Endothelial cell of umbilical vein (primary cell): Measurements from ENCODE around the gene EXD3. TPM values are rescaled to one million over a fixed set of nuclear protein-coding genes. Genes with fewer than 3 reads are reported as not detected.

ENCODE experiments used
- BruUV-seq: library from RNA; stranded (reverse); fragments of 400-500 nt; replicated peaks from 2 replicates; lab custom pipeline; 2021; lab: Mats Ljungman, UMichigan
- CTCF ChIA-PET: fragments of 300-600, 350-600 bp; sonication (Branson Sonifier 250); formaldehyde crosslinking; loops from one replicate; lab custom pipeline; 2021; ENCODE audit warnings: antibody characterized with exemption, inconsistent platforms; lab: Charles Lee
- POLR2A ChIA-PET: fragments of 300-600, 350-600 bp; sonication (Branson Sonifier 250); formaldehyde crosslinking; loops from one replicate; lab custom pipeline; 2021; ENCODE audit warnings: antibody characterized with exemption, inconsistent platforms; lab: Charles Lee
- DNase-seq: peaks from one replicate; pipeline ENCODE4 v3.0.0-alpha.2; 2011; ENCODE audit warnings: low read depth, low spot score
- FAIRE-seq: peaks from 2 replicates; lab custom pipeline; 2011; peaks lifted over from hg19 to GRCh38; lab: Jason Lieb, UNC
- H2AFZ ChIP-seq: 2 replicates; pipeline ENCODE4 v1.6.0; 2012; ENCODE audit warnings: low read depth, low read length, control low read depth, inconsistent platforms
- H3K27ac ChIP-seq: 2 replicates; pipeline ENCODE4 v1.5.1; 2011; ENCODE audit warnings: low read depth, mild to moderate bottlenecking, control low read depth, low read length, moderate library complexity; ENCODE audit not compliant: insufficient read depth
- H3K27me3 ChIP-seq, 2 experiments: 2 replicates each; pipeline versions ENCODE4 v1.6.0 to v1.6.1; 2011; ENCODE audit warnings: low read length in 2 of 2, mixed read lengths in 1 of 2; ENCODE audit not compliant: control insufficient read depth in 2 of 2, insufficient read depth in 2 of 2
- H3K36me3 ChIP-seq, 2 experiments: 2 replicates in 1 of 2; 3 replicates in 1 of 2; pipeline ENCODE4 v1.5.1; 2011; ENCODE audit warnings: low read length in 2 of 2, mild to moderate bottlenecking in 1 of 2, moderate library complexity in 1 of 2; ENCODE audit not compliant: control insufficient read depth in 2 of 2, insufficient read depth in 2 of 2; ENCODE audit errors: extremely low read depth in 1 of 2
- H3K4me1 ChIP-seq: 3 replicates; pipeline ENCODE4 v1.5.1; 2011; ENCODE audit warnings: mild to moderate bottlenecking, low read length; ENCODE audit not compliant: control insufficient read depth, insufficient read depth; ENCODE audit errors: extremely low read depth
- H3K4me2 ChIP-seq: 2 replicates; pipeline ENCODE4 v1.6.1; 2011; ENCODE audit warnings: low read length, control low read depth, mixed read lengths; ENCODE audit not compliant: insufficient read depth
- H3K4me3 ChIP-seq, 3 experiments: fragments of 200-600 bp in 1 of 3; sonication (generic), shearing (Covaris generic) in 1 of 3; replicated peaks in 1 of 3; 2 replicates each; pipeline ENCODE4 v1.5.1; 2011 to 2016; ENCODE audit warnings: control low read depth in 3 of 3, low read length in 3 of 3, mild to moderate bottlenecking in 2 of 3, inconsistent platforms in 1 of 3, low read depth in 1 of 3, moderate library complexity in 1 of 3; ENCODE audit not compliant: insufficient read depth in 1 of 3
- H3K79me2 ChIP-seq: 2 replicates; pipeline ENCODE4 v1.6.0; 2012; ENCODE audit warnings: low read length, inconsistent platforms; ENCODE audit not compliant: control insufficient read depth, insufficient read depth
- H3K9ac ChIP-seq: replicated peaks from 2 replicates; pipeline ENCODE3; 2011; ENCODE audit warnings: low read length, control low read depth; ENCODE audit not compliant: insufficient read depth; ENCODE audit errors: extremely low read depth
- H3K9me1 ChIP-seq: replicated peaks from 3 replicates; pipeline ENCODE4 v1.6.0; 2011; ENCODE audit warnings: mild to moderate bottlenecking, low read length; ENCODE audit not compliant: control insufficient read depth, insufficient read depth; ENCODE audit errors: extremely low read depth
- H3K9me3 ChIP-seq: replicated peaks from 2 replicates; pipeline ENCODE4 v1.5.1; 2012; ENCODE audit warnings: low read length, inconsistent platforms; ENCODE audit not compliant: control insufficient read depth, insufficient read depth
- H4K20me1 ChIP-seq: replicated peaks from 2 replicates; pipeline ENCODE3; 2011; ENCODE audit warnings: mild to moderate bottlenecking, low read length; ENCODE audit not compliant: control insufficient read depth, insufficient read depth; ENCODE audit errors: extremely low read depth
- EZH2 ChIP-seq: IDR thresholded peaks from 2 replicates; pipeline ENCODE4 v1.6.1; 2012; ENCODE audit warnings: borderline replicate concordance, low read depth, mild to moderate bottlenecking, moderate library complexity, low read length, inconsistent platforms; ENCODE audit not compliant: severe bottlenecking
- FOS ChIP-seq: IDR thresholded peaks from 2 replicates; pipeline ENCODE4 v1.6.1; 2011; ENCODE audit warnings: mild to moderate bottlenecking, low read length, moderate library complexity, borderline replicate concordance; ENCODE audit not compliant: insufficient read depth
- GATA2 ChIP-seq: IDR thresholded peaks from 2 replicates; pipeline ENCODE4 v1.7.0; 2011; ENCODE audit warnings: low read depth, mild to moderate bottlenecking, moderate library complexity, mixed read lengths, low read length; ENCODE audit not compliant: insufficient read length, insufficient read depth
- JUN ChIP-seq: IDR thresholded peaks from 2 replicates; pipeline ENCODE4 v1.6.1; 2011; ENCODE audit warnings: borderline replicate concordance, low read depth; ENCODE audit not compliant: insufficient read length, insufficient read depth
- MAX ChIP-seq: IDR thresholded peaks from 2 replicates; pipeline ENCODE4 v1.6.1; 2011; ENCODE audit not compliant: insufficient read depth, insufficient read length
- MYC ChIP-seq: IDR thresholded peaks from one replicate; pipeline ENCODE4 v1.6.1; 2011; ENCODE audit warnings: mild to moderate bottlenecking, low read depth, low read length
- POLR2A ChIP-seq: IDR thresholded peaks from 2 replicates; pipeline ENCODE4 v1.6.1; 2012; ENCODE audit warnings: low read depth, mild to moderate bottlenecking, control low read depth, low read length
- POLR2AphosphoS5 ChIP-seq: IDR thresholded peaks from 2 replicates; pipeline ENCODE4 v1.6.1; 2012; ENCODE audit warnings: low read depth, mild to moderate bottlenecking, control low read depth, low read length, moderate library complexity; ENCODE audit not compliant: insufficient read depth
- dilution Hi-C: fragments of 300-500 bp; cut with MboI; formaldehyde crosslinking; loops from one replicate; pipeline ENCODE4 v1.15.0; 2019; ENCODE audit warnings: low sequenced_read_pairs; ENCODE audit not compliant: extremely low pct_ligation_motif_present
- intact Hi-C: fragments of 100-400 bp; cut with micrococcal nuclease; formaldehyde crosslinking; loops from one replicate; pipeline ENCODE4 v1.10.0; 2022
- polyA plus RNA-seq, 4 experiments: library from polyadenylated mRNA; depleted of rRNA in 3 of 4; stranded (reverse) in 3 of 4; unstranded in 1 of 4; fragments of >200 nt; gene quantifications; 2 replicates each; pipeline versions ENCODE4 v1.2.1 to v1.2.3, GENCODE V29; 2011 to 2012; ENCODE audit warnings: missing spikeins in 1 of 4
- total RNA-seq: library from RNA; stranded (reverse); gene quantifications from 2 replicates; pipeline ENCODE4 v1.2.3, GENCODE V29; 2021
- TF ChIP-seq, protein P1 (sequence below), 2 donors: IDR thresholded peaks; 1 replicate in 1 of 2; 2 replicates in 1 of 2; pipeline ENCODE4 v1.5.1; 2011; ENCODE audit warnings: low read length in 2 of 2, mild to moderate bottlenecking in 2 of 2, moderate library complexity in 2 of 2, control low read depth in 1 of 2, inconsistent platforms in 1 of 2, low read depth in 1 of 2; ENCODE audit not compliant: insufficient read depth in 1 of 2; ENCODE audit errors: extremely low read depth in 1 of 2

The EXD3 gene
- total and polyA plus RNA-seq, 2 donors (not counting 3 experiments of a cell fraction or from before 2014, with no cell fraction given), result 17.7 to 30.3 TPM

GRCh38 chr9:137313326-137313936 is 109.5 kb downstream of the EXD3 start:
- H3K27me3 ChIP-seq, result no peaks in the 10 kb centered on the region
- no peak overlapping the region for H2AFZ ChIP-seq
- H4K20me1 ChIP-seq, result no peaks in the 10 kb centered on the region
- no peaks in the 10 kb centered on the region for H3K36me3 ChIP-seq
- H3K4me3 ChIP-seq, result no peak overlapping the region
- dilution Hi-C loops (no loop called here), intact Hi-C loops (no loop called here)
- CTCF ChIA-PET, result interaction anchor here (1.3 to 1.9 kb wide), 2 partner anchors 11 to 25 kb away, joined by 4 to 14 read pairs; partner anchors contain the start of gene NRARP
- no peaks in the 10 kb centered on the region for H3K79me2 ChIP-seq
- H3K4me1 ChIP-seq, result peaks cover 9% of the 10 kb centered on the region
- no peak overlapping the region for H3K4me2 ChIP-seq
- H3K9me1 ChIP-seq, result no peaks in the 10 kb centered on the region
- DNase-seq, result no peak
- POLR2A ChIA-PET, result interaction anchor here (0.5 kb wide), 1 partner anchor 349 kb away, joined by 3 read pairs; no protein-coding TSS in a partner anchor
- H3K9me3 ChIP-seq, result no peaks in the 10 kb centered on the region
- BruUV-seq, result no TSS peak
- H3K9ac ChIP-seq, result no peak overlapping the region
- TF ChIP-seq FOS (no peak), MAX (no peak), JUN (no peak), POLR2A (no peak), MYC (no peak), GATA2 (no peak), POLR2AphosphoS5 (no peak), EZH2 (no peak)
- TF ChIP-seq, protein P1, sequence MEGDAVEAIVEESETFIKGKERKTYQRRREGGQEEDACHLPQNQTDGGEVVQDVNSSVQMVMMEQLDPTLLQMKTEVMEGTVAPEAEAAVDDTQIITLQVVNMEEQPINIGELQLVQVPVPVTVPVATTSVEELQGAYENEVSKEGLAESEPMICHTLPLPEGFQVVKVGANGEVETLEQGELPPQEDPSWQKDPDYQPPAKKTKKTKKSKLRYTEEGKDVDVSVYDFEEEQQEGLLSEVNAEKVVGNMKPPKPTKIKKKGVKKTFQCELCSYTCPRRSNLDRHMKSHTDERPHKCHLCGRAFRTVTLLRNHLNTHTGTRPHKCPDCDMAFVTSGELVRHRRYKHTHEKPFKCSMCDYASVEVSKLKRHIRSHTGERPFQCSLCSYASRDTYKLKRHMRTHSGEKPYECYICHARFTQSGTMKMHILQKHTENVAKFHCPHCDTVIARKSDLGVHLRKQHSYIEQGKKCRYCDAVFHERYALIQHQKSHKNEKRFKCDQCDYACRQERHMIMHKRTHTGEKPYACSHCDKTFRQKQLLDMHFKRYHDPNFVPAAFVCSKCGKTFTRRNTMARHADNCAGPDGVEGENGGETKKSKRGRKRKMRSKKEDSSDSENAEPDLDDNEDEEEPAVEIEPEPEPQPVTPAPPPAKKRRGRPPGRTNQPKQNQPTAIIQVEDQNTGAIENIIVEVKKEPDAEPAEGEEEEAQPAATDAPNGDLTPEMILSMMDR (IDR thresholded peaks at IDR 0.05; ENCODE audit: extremely low read depth in 1 of 2, insufficient read depth in 1 of 2, low read depth in 1 of 2, low read length in 2 of 2), result no peak
- FAIRE-seq, result no peak
- H3K27ac ChIP-seq, result no peak overlapping the region
